Aorta (tissue), 5 donors: ENCODE results near the gene KCTD2. TPM values are rescaled to one million over a fixed set of nuclear protein-coding genes. Genes with fewer than 3 reads are reported as not detected.
"Not testable (repeated sequence)": the region's sequence is repeated elsewhere in the genome, so short reads cannot be mapped to it uniquely, and the experiment has no call there.

Source experiments
- ATAC-seq: fragments of 200-7000 bp; cut with Tn5 transposase; one replicate; pipeline ENCODE4 v1.9.1; 2022; ENCODE audit warnings: moderate library complexity; ENCODE audit not compliant: low FRiP score
- DNase-seq, 2 donors: peaks; one replicate each; pipeline ENCODE4 v3.0.0-alpha.2; 2020
- H3K27ac ChIP-seq, 2 donors: one replicate each; pipeline ENCODE4 v1.5.1; 2013; ENCODE audit warnings: low read length in 2 of 2, mild to moderate bottlenecking in 2 of 2, moderate library complexity in 2 of 2, control low read depth in 1 of 2, inconsistent platforms in 1 of 2, low read depth in 1 of 2
- H3K27me3 ChIP-seq, 2 donors: one replicate each; pipeline ENCODE4 v1.6.1; 2013; ENCODE audit warnings: control low read depth in 1 of 2, low read length in 1 of 2, mild to moderate bottlenecking in 1 of 2, moderate library complexity in 1 of 2; ENCODE audit not compliant: insufficient read depth in 2 of 2, control insufficient read depth in 1 of 2
- H3K36me3 ChIP-seq, 2 donors: one replicate each; pipeline ENCODE4 v1.6.1; 2013; ENCODE audit warnings: control low read depth in 1 of 2, low read length in 1 of 2, mild to moderate bottlenecking in 1 of 2; ENCODE audit not compliant: insufficient read depth in 2 of 2, control insufficient read depth in 1 of 2
- H3K4me1 ChIP-seq, 2 donors: one replicate each; pipeline ENCODE4 v1.6.1; 2013; ENCODE audit warnings: low read length in 2 of 2, control low read depth in 1 of 2, mild to moderate bottlenecking in 1 of 2, moderate library complexity in 1 of 2; ENCODE audit not compliant: insufficient read depth in 2 of 2, control insufficient read depth in 1 of 2
- H3K4me3 ChIP-seq, 2 donors: one replicate each; pipeline ENCODE4 v1.5.1; 2013; ENCODE audit warnings: low read length in 2 of 2, control low read depth in 1 of 2, mild to moderate bottlenecking in 1 of 2
- H3K9me3 ChIP-seq: one replicate; pipeline ENCODE4 v1.6.1; 2013; ENCODE audit warnings: mild to moderate bottlenecking, low read length; ENCODE audit not compliant: control insufficient read depth
- WGBS, 2 donors: extraction: QIAGEN DNeasy Blood & Tissue Kit; methylation state at CpG; one replicate each; pipeline ENCODE4 v1.1.7; 2013; 5-methylcytosine and 5-hydroxymethylcytosine counted together
- intact Hi-C, 2 donors: fragments of 100-400 bp; cut with DNase I; formaldehyde crosslinking; loops; one replicate each; pipeline versions ENCODE4 v1.14.2 to v1.15.0; 2022
- polyA plus RNA-seq, 2 donors: library from polyadenylated mRNA; stranded (reverse); fragments of 200-250 nt; gene quantifications; one replicate each; pipeline ENCODE4 v1.2.3, GENCODE V29; 2013
- total RNA-seq, 2 donors: library from RNA; stranded (reverse); fragmentation: NEBNext Ultra II Directional; extraction: Animal tissue kit (Norgen Biotek cat#: 25700); gene quantifications; one replicate each; pipeline ENCODE4 v1.2.1, GENCODE V29; 2021
- donor health status: healthy with polysubstance abuse.
- donor health status: Bipolar disorder and iron deficiency.
- donor health status: DM: no; HTN: no; CAD: no.
- donor health status: DM: no; HTN: no; CAD: no.
- donor health status: DM: yes; HTN: yes; CAD: no.

The KCTD2 gene
- total and polyA plus RNA-seq, 4 donors = 13.9 to 26.4 (median 18.1) TPM

- intact Hi-C loops = no loop called here
- Histone ChIP-seq H3K27ac (no peak overlapping the region), H3K4me3 (no peak overlapping the region), H3K27me3 (no peaks in the 10 kb centered on the region), H3K4me1 (no peaks in the 10 kb centered on the region), H3K9me3 (no peaks in the 10 kb centered on the region), H3K36me3 (peaks cover 0 to 7% of the 10 kb centered on the region in 2 donors)
- ATAC-seq (no peak), DNase-seq (no peak)
- 78 to 79% methylated on average over 8 of the region's 8 CpGs for WGBS, 2 donors
These were observed 17.4 kb downstream of the KCTD2 start for GRCh38 chr17:75064460-75064859.

- Histone ChIP-seq H3K36me3 (peaks cover 0 to 7% of the 10 kb centered on the region in 2 donors), H3K27me3 (no peaks in the 10 kb centered on the region), H3K4me1 (no peaks in the 10 kb centered on the region), H3K27ac (no peak overlapping the region), H3K4me3 (no peak overlapping the region), H3K9me3 (no peaks in the 10 kb centered on the region)
- DNase-seq (peak in 1 of 2 donors; percentile 57), ATAC-seq (no peak)
- whole genome bisulfite sequencing, 2 donors = 91% methylated on average over 18 of the region's 18 CpGs
- intact Hi-C loops = no loop called here
These were observed 18.0 kb downstream of the KCTD2 start for GRCh38 chr17:75064867-75065561.

- H3K36me3 ChIP-seq = peaks cover 0 to 7% of the 10 kb centered on the region in 2 donors
- H3K27me3 ChIP-seq = no peaks in the 10 kb centered on the region
- no peak overlapping the region for H3K4me3 ChIP-seq
- no peaks in the 10 kb centered on the region for H3K9me3 ChIP-seq
- H3K4me1 ChIP-seq = no peaks in the 10 kb centered on the region
- intact Hi-C loops = no loop called here
- ATAC-seq (no peak), DNase-seq (peak in 1 of 2 donors; percentile 22)
- H3K27ac ChIP-seq = no peak overlapping the region
- 80 to 83% methylated on average over 6 of the region's 6 CpGs for WGBS, 2 donors
These were observed 18.6 kb downstream of the KCTD2 start for GRCh38 chr17:75065562-75066151.

GRCh38 chr17:75067856-75068255 is 20.8 kb downstream of the KCTD2 start:
- H3K4me3 ChIP-seq = no peak overlapping the region
- H3K9me3 ChIP-seq = no peaks in the 10 kb centered on the region
- no peaks in the 10 kb centered on the region for H3K27me3 ChIP-seq
- H3K27ac ChIP-seq = no peak overlapping the region
- DNase-seq = peak in 1 of 2 donors; percentile 41
- 69 to 74% methylated on average over 4 of the region's 4 CpGs for WGBS, 2 donors
- peaks cover 0 to 5% of the 10 kb centered on the region in 2 donors for H3K36me3 ChIP-seq
- no peak for ATAC-seq
- no peaks in the 10 kb centered on the region for H3K4me1 ChIP-seq
- intact Hi-C loops = no loop called here

- Histone ChIP-seq H3K27ac (no peak overlapping the region), H3K9me3 (no peaks in the 10 kb centered on the region), H3K36me3 (peaks cover 0 to 3% of the 10 kb centered on the region in 2 donors), H3K4me1 (no peaks in the 10 kb centered on the region), H3K4me3 (no peak overlapping the region), H3K27me3 (no peaks in the 10 kb centered on the region)
- no peak for DNase-seq
- intact Hi-C loops = no loop called here
- ATAC-seq = no peak
- 73 to 83% methylated on average over 8 of the region's 8 CpGs for WGBS, 2 donors
These were observed 21.7 kb downstream of the KCTD2 start for GRCh38 chr17:75068750-75069149.

- no peak for ATAC-seq
- no peaks in the 10 kb centered on the region for H3K36me3 ChIP-seq
- WGBS, 2 donors = 95 to 97% methylated on average over 2 of the region's 2 CpGs
- no peaks in the 10 kb centered on the region for H3K4me1 ChIP-seq
- H3K27ac ChIP-seq = no peak overlapping the region
- no peak overlapping the region for H3K4me3 ChIP-seq
- no peaks in the 10 kb centered on the region for H3K27me3 ChIP-seq
- intact Hi-C loops = no loop called here
- H3K9me3 ChIP-seq = no peaks in the 10 kb centered on the region
- DNase-seq = peak in 1 of 2 donors; percentile 55
These were observed 22.8 kb downstream of the KCTD2 start for GRCh38 chr17:75069783-75070182.

GRCh38 chr17:75071478-75072271 is 24.6 kb downstream of the KCTD2 start:
- H3K9me3 ChIP-seq, ATAC-seq, intact Hi-C loops, H3K27ac ChIP-seq, H3K27me3 ChIP-seq, H3K36me3 ChIP-seq, H3K4me3 ChIP-seq, H3K4me1 ChIP-seq, DNase-seq: not testable (repeated sequence)
- WGBS, 2 donors = 65% methylated on average over 8 of the region's 8 CpGs

- intact Hi-C loops, H3K27me3 ChIP-seq, ATAC-seq, H3K36me3 ChIP-seq, H3K4me1 ChIP-seq, DNase-seq, H3K9me3 ChIP-seq, H3K4me3 ChIP-seq, H3K27ac ChIP-seq: not testable (repeated sequence)
- 96 to 98% methylated on average over 5 of the region's 5 CpGs for WGBS, 2 donors
These were observed 25.9 kb downstream of the KCTD2 start for GRCh38 chr17:75072909-75073308.
